Measurements from ENCODE around the gene FBXL17. TPM values are rescaled to one million over a fixed set of nuclear protein-coding genes. Genes with fewer than 3 reads are reported as not detected.
"Not testable (repeated sequence)": the region's sequence is repeated elsewhere in the genome, so short reads cannot be mapped to it uniquely, and the experiment has no call there.

FBXL17 gene
- total RNA-seq, 1 donor from 2014 or later: 49.4 TPM

DNA sequence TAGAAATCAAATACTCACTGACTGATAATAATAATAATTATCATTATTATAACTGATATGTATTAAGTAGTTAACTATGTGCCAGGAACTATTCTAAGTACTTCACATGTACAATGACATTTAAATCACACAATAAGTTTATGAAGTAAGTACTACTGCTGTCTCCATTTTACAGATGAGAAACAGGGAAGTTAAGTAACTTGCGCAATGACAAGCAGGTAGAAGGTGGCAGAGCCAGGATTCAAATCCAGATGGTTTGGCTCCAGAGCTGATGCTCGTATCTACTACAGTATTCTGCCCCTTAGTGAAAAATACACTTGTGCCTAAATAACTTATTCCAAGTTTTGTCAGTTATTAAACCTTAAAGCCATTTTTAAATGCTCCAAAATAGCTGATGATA is 217.3 kb downstream of the FBXL17 start:
- no peak overlapping the region for H3K4me3 ChIP-seq
- DNase-seq: no peak
- no peaks in the 10 kb centered on the region for H3K27me3 ChIP-seq (ENCODE audit: low read depth)
- no peaks in the 10 kb centered on the region for H3K9me3 ChIP-seq (replicated peaks)
- peaks cover 6% of the 10 kb centered on the region for H3K4me1 ChIP-seq
- intact Hi-C loops (cut with micrococcal nuclease): no loop called here
- H3K27ac ChIP-seq (replicated peaks): no peak overlapping the region
- H3K36me3 ChIP-seq: no peaks in the 10 kb centered on the region
- TF ChIP-seq, protein P1, sequence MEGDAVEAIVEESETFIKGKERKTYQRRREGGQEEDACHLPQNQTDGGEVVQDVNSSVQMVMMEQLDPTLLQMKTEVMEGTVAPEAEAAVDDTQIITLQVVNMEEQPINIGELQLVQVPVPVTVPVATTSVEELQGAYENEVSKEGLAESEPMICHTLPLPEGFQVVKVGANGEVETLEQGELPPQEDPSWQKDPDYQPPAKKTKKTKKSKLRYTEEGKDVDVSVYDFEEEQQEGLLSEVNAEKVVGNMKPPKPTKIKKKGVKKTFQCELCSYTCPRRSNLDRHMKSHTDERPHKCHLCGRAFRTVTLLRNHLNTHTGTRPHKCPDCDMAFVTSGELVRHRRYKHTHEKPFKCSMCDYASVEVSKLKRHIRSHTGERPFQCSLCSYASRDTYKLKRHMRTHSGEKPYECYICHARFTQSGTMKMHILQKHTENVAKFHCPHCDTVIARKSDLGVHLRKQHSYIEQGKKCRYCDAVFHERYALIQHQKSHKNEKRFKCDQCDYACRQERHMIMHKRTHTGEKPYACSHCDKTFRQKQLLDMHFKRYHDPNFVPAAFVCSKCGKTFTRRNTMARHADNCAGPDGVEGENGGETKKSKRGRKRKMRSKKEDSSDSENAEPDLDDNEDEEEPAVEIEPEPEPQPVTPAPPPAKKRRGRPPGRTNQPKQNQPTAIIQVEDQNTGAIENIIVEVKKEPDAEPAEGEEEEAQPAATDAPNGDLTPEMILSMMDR (IDR thresholded peaks at IDR 0.05; ENCODE audit: borderline replicate concordance): no peak

DNA sequence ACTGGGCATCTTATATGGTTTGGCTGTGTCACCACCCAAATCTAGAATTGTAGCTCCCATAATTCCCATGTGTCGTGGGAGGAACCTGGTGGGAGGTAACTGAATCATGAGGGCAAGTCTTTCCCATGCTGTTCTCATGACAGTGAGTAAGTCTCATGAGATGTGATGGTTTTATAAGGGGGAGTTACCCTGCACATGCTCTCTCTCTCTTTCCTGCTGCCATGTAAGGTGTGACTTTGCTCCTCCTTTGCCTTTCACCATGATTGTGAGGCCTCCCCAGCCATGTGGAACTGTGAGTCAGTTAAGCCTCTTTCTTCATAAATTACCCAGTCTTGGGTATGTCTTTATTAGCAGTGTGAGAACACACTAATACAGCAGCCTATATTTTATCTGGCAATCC is 229.0 kb downstream of the FBXL17 start:
- H3K4me1 ChIP-seq; intact Hi-C loops (cut with micrococcal nuclease); H3K36me3 ChIP-seq; DNase-seq; H3K4me3 ChIP-seq; H3K27ac ChIP-seq (replicated peaks); H3K27me3 ChIP-seq (ENCODE audit: low read depth); H3K9me3 ChIP-seq (replicated peaks): not testable (repeated sequence)

DNA sequence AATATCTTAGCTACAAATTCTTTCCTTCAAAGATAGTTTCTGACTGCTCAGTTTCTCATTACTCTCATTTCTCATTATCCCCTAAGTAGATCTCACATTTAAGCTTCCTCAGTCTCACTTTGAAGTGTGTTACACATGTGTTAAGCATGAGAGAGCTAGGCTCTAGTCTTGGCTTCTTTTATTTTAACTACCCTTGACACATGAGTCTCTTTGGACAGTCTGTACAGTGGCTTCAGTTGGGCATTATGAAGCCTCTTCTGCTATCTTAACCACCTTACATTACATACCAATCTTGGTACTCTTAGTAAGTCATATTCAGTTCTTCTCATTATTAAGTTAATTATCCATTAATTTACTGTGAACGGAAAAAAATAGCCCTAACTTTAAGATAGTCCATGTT is 232.5 kb downstream of the FBXL17 start:
- Histone ChIP-seq H3K9me3 (replicated peaks) (no peaks in the 10 kb centered on the region), H3K36me3 (no peaks in the 10 kb centered on the region), H3K4me3 (no peak overlapping the region), H3K27ac (replicated peaks) (peak overlapping the region; percentile 7), H3K27me3 (ENCODE audit: low read depth) (no peaks in the 10 kb centered on the region), H3K4me1 (peaks cover 3% of the 10 kb centered on the region)
- TF ChIP-seq, protein P1 (IDR thresholded peaks at IDR 0.05; ENCODE audit: borderline replicate concordance): no peak
- DNase-seq: no peak
- intact Hi-C loops (cut with micrococcal nuclease): no loop called here

- TF ChIP-seq, protein P1 (IDR thresholded peaks at IDR 0.05; ENCODE audit: borderline replicate concordance): peak; percentile 62
- H3K27me3 ChIP-seq (ENCODE audit: low read depth): no peaks in the 10 kb centered on the region
- H3K4me1 ChIP-seq: peaks cover 3% of the 10 kb centered on the region
- no peak for DNase-seq
- no peaks in the 10 kb centered on the region for H3K9me3 ChIP-seq (replicated peaks)
- intact Hi-C loops (cut with micrococcal nuclease): no loop called here
- no peak overlapping the region for H3K4me3 ChIP-seq
- H3K36me3 ChIP-seq: no peaks in the 10 kb centered on the region
- H3K27ac ChIP-seq (replicated peaks): peak overlapping the region; percentile 7
Measured at GRCh38 chr5:108148715-108149139, 233.2 kb downstream of the FBXL17 start.

DNA sequence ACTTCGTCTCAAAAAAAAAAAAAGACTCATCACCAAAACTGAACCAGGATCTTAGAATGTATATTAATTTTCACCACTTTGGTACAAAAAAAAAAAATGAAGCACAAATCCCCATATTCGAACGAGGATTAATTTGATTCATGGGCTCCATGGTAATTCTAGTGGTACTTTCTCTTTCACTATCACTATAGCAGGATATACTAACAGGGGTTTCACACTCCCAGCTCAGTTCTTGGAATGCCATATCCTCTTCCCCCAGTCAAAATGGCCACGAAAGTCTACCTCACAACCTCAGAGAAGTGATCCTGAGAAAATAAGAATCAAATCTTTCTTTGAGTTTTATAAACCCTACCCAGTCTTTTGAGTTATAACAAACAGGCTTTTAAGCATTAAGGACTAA is 235.7 kb downstream of the FBXL17 start:
- Histone ChIP-seq H3K27me3 (ENCODE audit: low read depth) (no peaks in the 10 kb centered on the region), H3K4me1 (peaks cover 3% of the 10 kb centered on the region), H3K9me3 (replicated peaks) (no peaks in the 10 kb centered on the region), H3K36me3 (no peaks in the 10 kb centered on the region), H3K27ac (replicated peaks) (no peak overlapping the region), H3K4me3 (no peak overlapping the region)
- intact Hi-C loops (cut with micrococcal nuclease): no loop called here
- DNase-seq: no peak
- TF ChIP-seq, protein P1 (IDR thresholded peaks at IDR 0.05; ENCODE audit: borderline replicate concordance): no peak

DNA sequence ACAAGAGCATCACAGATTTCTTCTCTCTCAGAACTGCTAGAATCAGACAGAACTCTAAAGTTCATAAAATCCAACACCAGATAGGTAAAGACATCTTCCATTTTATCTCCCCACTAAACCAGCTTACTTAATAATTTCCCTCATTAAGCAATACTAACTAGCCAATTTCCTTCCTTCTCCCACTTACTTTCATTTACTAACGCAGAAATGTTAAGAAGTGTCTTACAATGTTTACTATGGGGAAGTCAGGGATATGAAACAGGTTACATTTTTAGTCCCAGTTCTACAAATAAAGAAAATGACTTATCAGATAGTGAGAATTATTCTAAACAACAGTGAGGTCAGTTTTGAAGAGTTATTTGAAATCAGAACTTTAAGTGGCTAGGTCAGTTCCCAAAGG is 236.5 kb downstream of the FBXL17 start:
- Histone ChIP-seq H3K9me3 (replicated peaks) (no peaks in the 10 kb centered on the region), H3K36me3 (no peaks in the 10 kb centered on the region), H3K4me1 (peaks cover 3% of the 10 kb centered on the region), H3K27ac (replicated peaks) (no peak overlapping the region), H3K4me3 (no peak overlapping the region), H3K27me3 (ENCODE audit: low read depth) (no peaks in the 10 kb centered on the region)
- TF ChIP-seq, protein P1 (IDR thresholded peaks at IDR 0.05; ENCODE audit: borderline replicate concordance): no peak
- intact Hi-C loops (cut with micrococcal nuclease): no loop called here
- DNase-seq: no peak

Data from left ventricle myocardium inferior (tissue), 1 donor.